Hematopoietic multipotent progenitor cell treated with erythropoietin and hydrocortisone succinate and interleukin-3 and kit ligand, for 8 days (in vitro differentiated cells): ENCODE measurements around the gene COL4A3.
A peak's percentile ranks its signal among the peaks of the same experiment; 100 is the strongest.

Experiments used
- DNase-seq: peaks from one replicate; pipeline ENCODE4 v3.0.0-alpha.2; 2015

Gene COL4A3

GRCh38 chr2:227163998-227164762 lies at the start of gene COL4A3, which contains the start of gene COL4A4:
Gene COL4A3 (plus strand): TSS chr2:227164624. CDS start chr2:227164727, 103 bp downstream.
Gene COL4A4 (minus strand): TSS chr2:227164205. CDS start chr2:227147483, 16,722 bp downstream.
- DNase-seq = peak; percentile 9

GRCh38 chr2:227115761-227116160 lies 48.7 kb upstream of the COL4A3 start:
- no peak for DNase-seq

GRCh38 chr2:227117027-227117426 lies 47.4 kb upstream of the COL4A3 start:
- DNase-seq = no peak

GRCh38 chr2:227117852-227118251 lies 46.6 kb upstream of the COL4A3 start:
- no peak for DNase-seq

- DNase-seq = no peak
These were observed 46.1 kb upstream of the COL4A3 start for GRCh38 chr2:227118353-227118752.

GRCh38 chr2:227123697-227124096 lies 40.7 kb upstream of the COL4A3 start:
- no peak for DNase-seq

- no peak for DNase-seq
These were observed 39.6 kb upstream of the COL4A3 start for GRCh38 chr2:227124811-227125210.

- no peak for DNase-seq
These were observed 38.9 kb upstream of the COL4A3 start for GRCh38 chr2:227125506-227125905.

GRCh38 chr2:227127201-227127600 lies 37.2 kb upstream of the COL4A3 start:
- DNase-seq = no peak

GRCh38 chr2:227130636-227131035 lies 33.8 kb upstream of the COL4A3 start:
- no peak for DNase-seq

- no peak for DNase-seq
These were observed 31.4 kb upstream of the COL4A3 start for GRCh38 chr2:227132986-227133385.

- DNase-seq = no peak
These were observed 29.8 kb upstream of the COL4A3 start for GRCh38 chr2:227134591-227134990.

- DNase-seq = no peak
These were observed 23.1 kb upstream of the COL4A3 start for GRCh38 chr2:227141301-227141700.

GRCh38 chr2:227143895-227144294 lies 20.5 kb upstream of the COL4A3 start:
- no peak for DNase-seq

- no peak for DNase-seq
These were observed 18.0 kb upstream of the COL4A3 start for GRCh38 chr2:227146456-227146855.

GRCh38 chr2:227147023-227147422 lies 17.4 kb upstream of the COL4A3 start:
- no peak for DNase-seq

- DNase-seq = no peak
These were observed 16.3 kb upstream of the COL4A3 start for GRCh38 chr2:227148106-227148505.

- no peak for DNase-seq
These were observed 14.0 kb upstream of the COL4A3 start for GRCh38 chr2:227150222-227150936.

GRCh38 chr2:227152093-227152766 lies 12.2 kb upstream of the COL4A3 start:
- no peak for DNase-seq

- DNase-seq = peak; percentile 4
These were observed 11.1 kb upstream of the COL4A3 start for GRCh38 chr2:227153307-227153706.

GRCh38 chr2:227153758-227154486 lies 10.5 kb upstream of the COL4A3 start:
- no peak for DNase-seq

- no peak for DNase-seq
These were observed 9.2 kb upstream of the COL4A3 start for GRCh38 chr2:227154986-227155774.
